ENCODE results near the gene HAUS7. TPM values are rescaled to one million over a fixed set of nuclear protein-coding genes. Genes with fewer than 3 reads are reported as not detected.

HAUS7 gene
- total RNA-seq, 2 donors from 2014 or later: 27.7 to 40.0 TPM

DNA sequence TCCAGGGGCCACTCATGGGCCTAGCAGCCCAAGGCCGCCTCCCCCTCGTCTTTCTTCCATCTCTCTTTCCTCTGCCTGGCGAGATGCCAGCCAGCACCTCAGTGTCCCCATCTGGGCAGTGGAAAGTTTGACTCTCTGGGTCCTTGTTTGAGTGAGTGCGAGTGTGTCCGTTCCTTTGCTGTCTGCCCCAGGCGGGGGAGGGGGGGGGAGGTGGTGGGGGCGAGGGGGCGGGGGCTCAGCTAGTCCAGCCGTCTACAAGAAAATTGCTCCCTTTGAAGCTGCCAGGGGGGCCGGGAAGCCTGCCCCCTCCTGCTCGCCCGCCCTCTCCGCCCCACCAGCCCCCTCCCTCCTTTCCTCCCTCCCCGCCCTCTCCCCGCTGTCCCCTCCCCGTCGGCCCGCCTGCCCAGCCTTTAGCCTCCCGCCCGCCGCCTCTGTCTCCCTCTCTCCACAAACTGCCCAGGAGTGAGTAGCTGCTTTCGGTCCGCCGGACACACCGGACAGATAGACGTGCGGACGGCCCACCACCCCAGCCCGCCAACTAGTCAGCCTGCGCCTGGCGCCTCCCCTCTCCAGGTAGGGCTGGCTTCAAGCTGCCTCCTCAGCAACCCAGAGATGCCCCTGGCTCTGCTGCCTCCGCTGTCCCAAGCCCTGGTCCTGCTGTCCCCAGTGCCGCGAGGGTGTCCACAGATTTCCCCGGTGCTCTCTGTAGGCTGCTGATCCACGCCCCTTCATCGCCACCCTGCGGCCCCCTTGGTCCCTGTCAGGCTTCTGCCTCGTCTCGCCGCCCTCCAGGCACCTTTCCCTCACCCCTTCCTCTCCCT, 24.4 kb upstream of the HAUS7 start, which contains the start of gene BGN:
TSS of gene BGN (plus strand) at position 440 of the 821 bp plus-strand sequence. CDS start 9,652 bp downstream, outside the sequence.
- Mint-ChIP-seq H3K4me1 (ENCODE audit: low read depth) (no peaks in the 10 kb centered on the region), H3K36me3 (ENCODE audit: insufficient read depth in 2 of 2) (no peaks in the 10 kb centered on the region), H3K27ac (no peak within 1 kb of the TSS), H3K27me3 (ENCODE audit: low read depth) (no peaks in the 10 kb centered on the region), H3K9me3 (no peaks in the 10 kb centered on the region), H3K4me3 (peak within 1 kb of the TSS in 1 of 2 donors; percentile 65)
- DNase-seq (peak in 1 of 2 donors; percentile 18), ATAC-seq (replicated peaks in 1 of 2) (peak; percentile 36 to 51)

DNA sequence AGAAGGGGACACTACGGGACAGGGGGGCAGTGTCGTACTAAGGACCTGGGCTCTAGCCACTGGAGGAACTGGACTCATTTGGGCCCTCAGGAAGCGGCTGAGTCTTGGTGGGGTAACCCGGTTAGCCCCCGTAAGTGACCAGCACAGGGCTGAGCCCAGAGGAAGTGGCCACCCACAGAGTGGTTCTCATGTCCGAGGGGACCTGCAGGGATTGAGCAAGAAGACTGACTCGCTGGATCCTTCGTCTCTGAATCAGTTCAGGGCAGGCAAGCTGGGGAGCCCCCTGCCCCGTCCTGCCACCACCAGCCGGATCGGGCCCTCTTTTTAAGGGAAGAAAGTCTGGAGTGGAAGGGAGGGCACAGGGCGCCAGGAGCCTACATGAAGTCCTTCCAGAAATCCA, 23.7 kb upstream of the HAUS7 start:
- no peaks in the 10 kb centered on the region for H3K27me3 Mint-ChIP-seq (ENCODE audit: low read depth)
- no peak overlapping the region for H3K4me3 Mint-ChIP-seq
- DNase-seq (no peak), ATAC-seq (replicated peaks in 1 of 2) (no peak)
- H3K4me1 Mint-ChIP-seq (ENCODE audit: low read depth): no peaks in the 10 kb centered on the region
- no peaks in the 10 kb centered on the region for H3K36me3 Mint-ChIP-seq (ENCODE audit: insufficient read depth in 2 of 2)
- H3K27ac Mint-ChIP-seq: no peak overlapping the region
- H3K9me3 Mint-ChIP-seq: no peaks in the 10 kb centered on the region

DNA sequence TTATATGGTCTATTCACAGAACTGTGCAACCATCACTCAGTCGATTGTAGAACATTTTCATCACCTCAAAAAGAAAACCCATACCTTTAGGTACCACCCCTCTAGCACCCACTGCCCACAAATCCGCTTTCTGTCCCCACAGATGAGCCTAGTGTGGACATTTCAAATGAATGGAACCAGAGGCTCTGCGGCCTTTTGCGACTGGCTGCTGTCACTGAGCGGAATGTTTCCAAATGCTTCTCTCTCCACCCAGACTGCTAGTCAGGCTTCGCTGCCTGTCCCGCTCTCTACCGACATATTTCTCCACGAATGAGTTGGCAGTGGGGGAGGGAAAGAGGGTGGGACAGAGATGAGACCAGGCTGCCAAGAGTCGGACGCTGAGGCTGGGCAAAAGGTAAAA, 22.7 kb upstream of the HAUS7 start:
- H3K27me3 Mint-ChIP-seq (ENCODE audit: low read depth): no peaks in the 10 kb centered on the region
- ATAC-seq (replicated peaks in 1 of 2): no peak
- H3K4me3 Mint-ChIP-seq: no peak overlapping the region
- no peak for DNase-seq
- H3K36me3 Mint-ChIP-seq (ENCODE audit: insufficient read depth in 2 of 2): no peaks in the 10 kb centered on the region
- H3K9me3 Mint-ChIP-seq: no peaks in the 10 kb centered on the region
- no peaks in the 10 kb centered on the region for H3K4me1 Mint-ChIP-seq (ENCODE audit: low read depth)
- H3K27ac Mint-ChIP-seq: no peak overlapping the region

DNA sequence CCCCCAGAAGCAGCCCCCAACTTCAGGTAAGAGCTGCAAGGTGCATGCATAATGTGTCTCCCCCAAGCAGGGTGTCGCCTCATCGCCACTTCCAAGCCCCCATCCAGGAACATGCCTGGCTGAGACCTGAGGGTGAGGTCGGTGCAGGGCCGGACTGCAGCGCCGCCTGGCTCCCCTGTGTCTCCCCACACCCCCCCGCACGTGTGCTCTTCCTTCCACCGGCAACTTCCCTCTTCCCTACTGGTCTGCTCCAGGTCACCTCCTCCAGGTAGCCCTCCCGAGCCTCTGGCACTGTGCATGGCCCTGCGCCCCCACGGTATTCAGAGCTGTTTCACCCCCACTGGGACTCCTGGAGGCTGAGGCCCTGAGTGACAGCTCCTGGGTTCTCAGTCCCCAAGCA, 22.2 kb upstream of the HAUS7 start:
- H3K27ac Mint-ChIP-seq: no peak overlapping the region
- H3K9me3 Mint-ChIP-seq: no peaks in the 10 kb centered on the region
- ATAC-seq (replicated peaks in 1 of 2) (no peak), DNase-seq (no peak)
- no peak overlapping the region for H3K4me3 Mint-ChIP-seq
- no peaks in the 10 kb centered on the region for H3K36me3 Mint-ChIP-seq (ENCODE audit: insufficient read depth in 2 of 2)
- H3K4me1 Mint-ChIP-seq (ENCODE audit: low read depth): no peaks in the 10 kb centered on the region
- no peaks in the 10 kb centered on the region for H3K27me3 Mint-ChIP-seq (ENCODE audit: low read depth)

DNA sequence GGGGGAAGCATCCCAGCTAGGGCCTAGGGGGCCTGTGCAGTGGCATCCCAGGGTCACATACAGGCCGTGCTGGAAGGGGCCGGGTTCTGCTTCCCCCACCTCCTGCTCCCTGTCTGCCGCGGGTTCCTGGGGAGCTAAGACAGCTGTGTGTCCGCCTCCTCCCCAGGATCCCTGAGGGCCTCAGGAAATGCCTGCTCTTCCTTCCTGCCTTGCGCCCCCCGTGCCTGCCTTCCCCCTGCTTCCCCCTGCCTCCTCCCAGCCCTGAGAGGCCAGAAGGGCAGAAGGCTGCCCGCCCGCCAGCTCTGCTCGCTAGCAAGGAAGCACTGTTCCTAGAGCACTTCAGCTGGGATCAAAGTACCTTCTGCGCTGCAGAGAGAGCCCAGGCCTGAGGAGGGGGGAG, 21.5 kb upstream of the HAUS7 start:
- H3K9me3 Mint-ChIP-seq: no peaks in the 10 kb centered on the region
- no peak overlapping the region for H3K27ac Mint-ChIP-seq
- ATAC-seq (replicated peaks in 1 of 2) (no peak), DNase-seq (no peak)
- no peaks in the 10 kb centered on the region for H3K27me3 Mint-ChIP-seq (ENCODE audit: low read depth)
- H3K36me3 Mint-ChIP-seq (ENCODE audit: insufficient read depth in 2 of 2): no peaks in the 10 kb centered on the region
- no peaks in the 10 kb centered on the region for H3K4me1 Mint-ChIP-seq (ENCODE audit: low read depth)
- no peak overlapping the region for H3K4me3 Mint-ChIP-seq

DNA sequence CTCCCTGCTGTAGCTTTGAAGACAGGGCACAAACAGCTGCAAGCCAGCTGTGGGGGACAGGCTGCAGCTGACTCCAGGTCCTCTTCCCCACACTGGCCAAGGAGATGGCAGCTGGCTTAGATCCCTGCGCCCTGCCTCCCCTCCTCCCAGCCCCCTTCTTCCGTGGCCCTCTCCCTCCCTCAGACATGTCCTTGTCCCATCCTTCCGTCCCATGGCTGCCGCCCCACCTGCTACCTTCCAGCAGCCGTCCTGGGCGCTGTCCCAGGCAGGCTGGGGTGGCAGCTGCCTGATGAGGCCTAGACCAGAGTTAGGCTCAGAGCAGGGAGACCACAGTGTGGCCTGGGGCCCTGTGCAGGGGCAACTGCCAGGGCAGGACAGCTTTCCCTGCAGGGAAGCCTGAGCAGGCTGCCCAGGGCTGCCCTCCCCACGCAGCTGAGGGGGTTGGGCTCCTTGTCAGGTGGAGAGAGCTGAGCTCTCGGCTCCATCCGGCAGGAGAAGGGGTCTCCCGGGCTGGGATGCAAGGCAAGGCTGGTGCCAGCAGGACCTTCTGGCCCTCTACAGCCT, 21.1 kb upstream of the HAUS7 start:
- no peak for DNase-seq
- H3K27me3 Mint-ChIP-seq (ENCODE audit: low read depth): no peaks in the 10 kb centered on the region
- ATAC-seq (replicated peaks in 1 of 2): no peak
- H3K36me3 Mint-ChIP-seq (ENCODE audit: insufficient read depth in 2 of 2): no peaks in the 10 kb centered on the region
- no peaks in the 10 kb centered on the region for H3K9me3 Mint-ChIP-seq
- H3K4me1 Mint-ChIP-seq (ENCODE audit: low read depth): no peaks in the 10 kb centered on the region
- no peak overlapping the region for H3K4me3 Mint-ChIP-seq
- H3K27ac Mint-ChIP-seq: no peak overlapping the region

DNA sequence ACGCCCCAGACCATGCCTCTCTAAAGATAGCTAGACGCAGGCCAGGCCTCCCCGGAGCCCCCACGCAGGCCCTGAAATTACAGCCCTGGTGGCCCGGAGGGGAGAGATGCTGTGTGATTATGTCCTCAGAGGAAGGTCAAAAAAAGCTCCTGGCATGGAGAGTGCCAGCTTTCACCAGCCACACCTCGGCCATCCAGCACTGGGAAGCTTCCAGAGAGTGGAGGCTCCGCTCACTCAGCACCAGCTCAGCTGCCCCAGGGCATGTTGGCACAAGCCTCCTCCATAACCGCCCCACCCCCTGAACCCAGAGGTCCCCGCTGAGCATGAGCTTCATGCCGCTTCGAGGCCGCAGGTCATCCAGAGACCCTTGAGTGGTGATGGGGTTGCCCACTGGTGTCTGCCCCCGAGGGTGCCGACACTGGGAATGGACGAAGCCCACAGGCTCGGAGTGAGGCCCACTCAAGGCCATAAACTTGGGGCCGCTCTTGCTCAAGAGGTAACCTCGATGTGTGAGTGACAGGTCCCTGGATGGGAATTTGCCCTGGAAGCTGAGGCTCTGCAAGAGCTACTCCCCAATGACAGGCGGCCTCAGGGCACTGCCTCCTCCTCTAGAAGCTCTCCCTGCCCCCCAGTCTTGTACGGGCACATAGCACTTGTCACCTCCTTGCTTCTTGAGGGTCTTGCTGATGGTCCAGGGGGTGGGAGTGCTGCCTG, 20.0 kb upstream of the HAUS7 start:
- Mint-ChIP-seq H3K4me3 (no peak overlapping the region), H3K27ac (no peak overlapping the region), H3K27me3 (ENCODE audit: low read depth) (no peaks in the 10 kb centered on the region), H3K36me3 (ENCODE audit: insufficient read depth in 2 of 2) (no peaks in the 10 kb centered on the region), H3K4me1 (ENCODE audit: low read depth) (no peaks in the 10 kb centered on the region), H3K9me3 (no peaks in the 10 kb centered on the region)
- ATAC-seq (replicated peaks in 1 of 2) (no peak), DNase-seq (no peak)

DNA sequence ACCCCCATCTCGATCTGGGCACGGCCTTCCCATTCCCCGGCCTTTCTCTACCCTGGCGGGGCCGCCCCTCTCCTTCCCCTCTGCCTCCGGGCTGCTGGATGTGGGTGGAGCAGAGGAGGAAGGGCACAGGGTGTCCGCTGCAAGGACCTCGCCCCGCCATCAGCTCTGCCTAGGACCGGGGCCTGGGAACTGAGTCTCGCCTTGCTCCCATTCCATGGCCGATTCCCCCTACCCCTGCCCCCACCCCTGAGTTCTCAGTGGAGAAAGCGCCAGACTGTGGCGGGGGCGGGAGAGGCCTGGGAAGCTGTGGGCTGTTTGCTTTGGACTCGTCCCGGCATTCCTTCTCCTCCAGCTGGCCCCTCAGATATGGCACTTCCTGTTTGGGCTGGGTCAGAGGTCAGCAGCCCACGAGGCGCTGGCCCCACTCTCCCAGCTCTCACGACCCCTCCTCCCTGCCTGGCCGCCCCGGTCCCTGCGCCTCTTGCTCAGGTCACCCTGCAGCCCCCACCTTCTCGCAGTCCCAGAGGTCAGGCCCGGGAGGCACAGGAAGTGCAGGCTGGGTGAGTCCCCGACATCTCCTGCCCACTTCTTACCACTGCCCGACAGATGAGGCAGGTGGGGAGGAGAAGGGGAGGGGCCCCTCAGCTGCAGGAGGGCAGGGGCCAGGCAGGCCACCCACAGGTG, 18.0 kb upstream of the HAUS7 start:
- no peaks in the 10 kb centered on the region for H3K36me3 Mint-ChIP-seq (ENCODE audit: insufficient read depth in 2 of 2)
- H3K27me3 Mint-ChIP-seq (ENCODE audit: low read depth): no peaks in the 10 kb centered on the region
- H3K9me3 Mint-ChIP-seq: no peaks in the 10 kb centered on the region
- no peak overlapping the region for H3K27ac Mint-ChIP-seq
- ATAC-seq (replicated peaks in 1 of 2): no peak
- no peak for DNase-seq
- H3K4me3 Mint-ChIP-seq: no peak overlapping the region
- H3K4me1 Mint-ChIP-seq (ENCODE audit: low read depth): no peaks in the 10 kb centered on the region

DNA sequence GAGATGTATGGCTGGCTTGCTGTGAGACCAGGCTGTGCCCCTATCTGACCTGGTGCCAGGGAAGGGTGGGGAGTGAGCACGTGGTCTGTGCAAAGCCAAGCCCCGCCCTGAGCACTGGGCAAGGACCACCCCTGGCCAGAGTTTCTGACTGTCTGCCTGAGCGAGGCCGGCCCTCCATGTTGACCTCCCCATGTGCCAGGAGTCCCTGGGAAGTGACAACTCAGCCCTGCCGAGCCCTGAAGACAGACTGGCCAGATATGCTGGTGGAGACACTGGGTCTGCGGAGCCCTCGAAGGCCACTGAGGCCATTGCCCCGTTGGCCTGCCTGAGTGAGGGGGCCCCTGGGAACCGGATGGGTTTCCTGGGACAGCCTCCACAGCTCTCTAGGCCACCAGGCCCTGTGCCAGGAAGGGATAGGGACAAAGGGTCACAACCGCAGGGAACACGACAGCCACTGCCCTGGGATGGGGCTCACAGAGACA, 17.3 kb upstream of the HAUS7 start:
- no peak for DNase-seq
- Mint-ChIP-seq H3K4me3 (no peak overlapping the region), H3K27me3 (ENCODE audit: low read depth) (no peaks in the 10 kb centered on the region), H3K4me1 (ENCODE audit: low read depth) (no peaks in the 10 kb centered on the region), H3K36me3 (ENCODE audit: insufficient read depth in 2 of 2) (no peaks in the 10 kb centered on the region), H3K9me3 (no peaks in the 10 kb centered on the region), H3K27ac (no peak overlapping the region)
- no peak for ATAC-seq (replicated peaks in 1 of 2)

DNA sequence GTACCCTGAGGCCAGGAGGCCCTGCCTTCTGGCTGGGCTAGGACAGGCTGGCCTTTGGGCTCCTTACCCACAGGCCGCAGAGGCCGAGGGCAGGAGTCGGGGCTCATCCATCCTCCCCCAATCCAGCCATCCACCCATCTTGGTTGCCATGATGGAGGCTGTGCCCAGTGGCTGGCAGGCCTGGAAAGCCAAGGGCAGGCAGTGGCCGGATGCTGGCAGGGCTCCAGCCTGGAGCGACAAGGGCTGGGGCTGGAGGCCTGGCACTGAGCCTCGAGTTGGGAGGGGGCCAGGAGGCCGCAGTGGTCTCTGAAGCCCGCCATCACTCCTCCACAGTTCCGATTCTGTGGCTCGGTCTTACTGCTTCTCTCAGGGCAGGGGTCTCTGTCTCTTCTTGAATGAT, 15.8 kb upstream of the HAUS7 start:
- DNase-seq (no peak), ATAC-seq (replicated peaks in 1 of 2) (no peak)
- no peak overlapping the region for H3K27ac Mint-ChIP-seq
- H3K36me3 Mint-ChIP-seq (ENCODE audit: insufficient read depth in 2 of 2): no peaks in the 10 kb centered on the region
- no peaks in the 10 kb centered on the region for H3K4me1 Mint-ChIP-seq (ENCODE audit: low read depth)
- no peaks in the 10 kb centered on the region for H3K27me3 Mint-ChIP-seq (ENCODE audit: low read depth)
- no peaks in the 10 kb centered on the region for H3K9me3 Mint-ChIP-seq
- no peak overlapping the region for H3K4me3 Mint-ChIP-seq

DNA sequence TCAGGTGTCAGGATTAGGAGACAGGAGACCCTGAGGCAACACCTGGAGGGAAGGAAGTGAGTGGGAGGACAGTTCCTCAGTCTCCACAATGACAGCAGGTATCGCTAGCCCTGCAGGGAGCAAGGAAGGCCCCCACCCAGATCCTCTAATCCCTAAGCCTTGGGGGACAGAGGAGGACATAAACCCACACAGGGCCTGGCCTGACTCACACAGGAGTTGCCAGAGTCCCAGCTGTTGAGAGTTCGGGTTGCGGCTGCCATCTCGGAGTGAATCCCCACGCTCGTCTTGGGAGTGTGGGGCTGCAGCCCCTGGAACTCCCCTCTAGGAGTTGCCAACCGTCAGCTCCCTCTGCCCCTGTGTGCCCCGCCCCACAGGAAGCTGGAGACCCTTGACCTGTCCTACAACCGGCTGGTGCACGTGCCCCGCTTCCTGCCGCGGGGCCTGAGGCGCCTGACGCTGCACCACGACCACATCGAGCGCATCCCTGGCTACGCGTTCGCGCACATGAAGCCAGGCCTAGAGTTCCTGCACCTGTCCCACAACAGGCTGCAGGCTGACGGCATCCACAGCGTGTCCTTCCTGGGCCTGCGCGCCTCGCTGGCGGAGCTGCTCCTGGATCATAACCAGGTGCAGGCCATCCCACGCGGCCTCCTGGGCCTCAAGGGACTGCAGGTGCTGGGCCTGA, 15.2 kb upstream of the HAUS7 start:
- ATAC-seq (replicated peaks in 1 of 2): no peak
- Mint-ChIP-seq H3K36me3 (ENCODE audit: insufficient read depth in 2 of 2) (no peaks in the 10 kb centered on the region), H3K4me3 (no peak overlapping the region), H3K27ac (no peak overlapping the region), H3K4me1 (ENCODE audit: low read depth) (no peaks in the 10 kb centered on the region), H3K27me3 (ENCODE audit: low read depth) (no peaks in the 10 kb centered on the region), H3K9me3 (no peaks in the 10 kb centered on the region)
- no peak for DNase-seq

DNA sequence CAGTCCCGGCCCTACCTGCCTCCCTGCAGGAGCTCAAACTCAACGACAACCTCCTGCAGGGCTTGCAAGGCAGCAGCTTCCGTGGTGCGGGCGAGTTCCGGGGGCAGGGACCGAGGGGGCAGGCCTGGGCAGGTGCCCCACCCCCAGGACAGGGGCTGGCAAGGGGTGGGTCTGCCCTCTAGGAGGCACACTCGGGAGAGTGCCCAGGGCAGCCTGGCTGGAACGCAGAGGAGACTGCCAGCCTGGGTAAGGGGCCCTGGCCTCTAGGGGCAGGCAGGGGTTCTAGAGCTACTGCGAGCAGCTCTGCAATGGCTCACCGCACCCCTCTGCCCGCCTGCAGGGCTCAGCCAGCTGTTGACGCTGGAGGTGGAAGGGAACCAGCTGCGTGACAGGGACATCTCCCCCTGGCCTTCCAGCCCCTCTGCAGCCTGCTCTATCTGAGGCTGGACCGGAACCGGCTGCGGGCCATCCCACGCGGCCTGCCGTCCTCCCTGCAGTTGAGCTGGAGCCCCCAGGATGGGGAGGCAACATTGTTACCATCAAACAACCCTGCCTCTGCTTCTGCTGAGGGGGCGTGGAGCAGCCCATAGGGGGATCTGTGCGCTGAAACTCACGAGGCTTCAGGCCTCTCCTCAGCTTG, 12.1 kb upstream of the HAUS7 start:
- Mint-ChIP-seq H3K9me3 (no peaks in the 10 kb centered on the region), H3K27me3 (ENCODE audit: low read depth) (no peaks in the 10 kb centered on the region), H3K27ac (no peak overlapping the region), H3K4me3 (no peak overlapping the region), H3K4me1 (ENCODE audit: low read depth) (no peaks in the 10 kb centered on the region), H3K36me3 (ENCODE audit: insufficient read depth in 2 of 2) (no peaks in the 10 kb centered on the region)
- DNase-seq: no peak
- ATAC-seq (replicated peaks in 1 of 2): no peak

Measured in activated T-cell treated with anti-CD3 and anti-CD28 coated beads, Interleukin-2, amount 50 U/mL, for 72 hours (primary cell).